Activated CD4-positive, CD25-positive, alpha-beta regulatory T cell treated with anti-CD3 and anti-CD28 coated beads, Interleukin-2, amount 50 U/mL, for 72 hours (primary cell): Measurements from ENCODE around the gene CELF2.

Experiments
- DNase-seq: peaks from one replicate; pipeline ENCODE4 v3.0.0; 2021

CELF2 gene

DNA sequence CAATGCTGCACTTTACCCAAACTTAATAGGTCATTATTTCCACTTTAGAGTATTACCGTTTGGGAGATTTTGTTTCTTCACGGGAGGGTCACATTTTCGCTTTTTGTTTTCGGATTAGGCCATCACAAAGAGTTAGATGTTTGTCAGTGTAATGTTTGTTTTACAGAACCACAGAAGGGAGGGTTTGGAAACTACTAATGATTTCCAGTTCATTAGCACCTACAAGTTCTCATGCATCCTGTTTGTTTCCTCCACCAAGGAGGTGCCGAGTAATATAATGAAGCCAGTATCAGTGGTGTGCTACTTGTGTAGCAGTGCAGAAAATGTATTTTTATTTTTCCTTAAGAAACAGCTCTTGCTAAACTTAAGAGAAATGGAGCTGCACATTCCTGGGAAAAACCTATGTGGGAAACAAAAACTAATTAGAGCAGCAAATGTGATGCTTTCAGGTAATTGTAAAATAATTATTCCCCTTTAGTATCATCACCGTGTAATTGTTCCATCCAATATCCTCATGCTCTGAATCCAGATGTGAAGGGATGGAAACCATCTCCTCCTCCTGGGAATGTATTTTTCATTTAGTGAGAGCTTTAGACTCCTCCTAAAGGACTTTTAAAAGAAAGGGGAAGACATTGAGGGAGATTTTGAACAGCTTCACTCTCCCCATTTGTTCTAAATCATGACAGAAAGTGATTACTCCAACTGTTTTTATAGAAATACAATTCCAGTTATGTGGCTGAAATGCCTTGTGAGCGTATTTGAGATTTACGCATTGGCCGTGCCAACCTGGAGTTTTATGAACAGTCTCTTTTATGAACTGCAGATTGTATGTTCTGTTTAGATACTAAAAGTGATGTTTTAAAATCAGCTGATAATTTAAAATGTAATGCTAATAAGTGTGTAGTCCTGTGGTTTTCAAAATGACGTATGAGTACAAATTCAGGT is 5.6 kb downstream of the CELF2 start:
- DNase-seq: no peak

DNA sequence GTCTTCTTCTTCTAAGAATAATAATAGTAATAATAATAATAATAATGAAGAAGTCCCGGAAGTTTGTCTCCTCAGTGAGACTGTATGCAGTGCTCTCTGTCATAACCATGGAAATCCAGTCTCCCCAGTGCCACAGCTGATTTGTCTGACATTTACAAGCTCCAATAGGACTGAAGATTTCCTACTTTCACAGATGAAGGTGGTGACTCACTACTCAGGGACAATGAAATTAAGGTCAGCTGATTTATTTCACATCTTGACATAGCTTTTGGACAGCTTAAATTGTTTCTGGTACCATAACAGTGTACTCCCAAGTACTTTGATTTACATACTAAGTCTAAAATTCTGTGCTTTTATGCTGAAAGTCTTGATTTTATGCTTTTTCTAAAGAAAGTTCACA is 6.9 kb downstream of the CELF2 start:
- no peak for DNase-seq

DNA sequence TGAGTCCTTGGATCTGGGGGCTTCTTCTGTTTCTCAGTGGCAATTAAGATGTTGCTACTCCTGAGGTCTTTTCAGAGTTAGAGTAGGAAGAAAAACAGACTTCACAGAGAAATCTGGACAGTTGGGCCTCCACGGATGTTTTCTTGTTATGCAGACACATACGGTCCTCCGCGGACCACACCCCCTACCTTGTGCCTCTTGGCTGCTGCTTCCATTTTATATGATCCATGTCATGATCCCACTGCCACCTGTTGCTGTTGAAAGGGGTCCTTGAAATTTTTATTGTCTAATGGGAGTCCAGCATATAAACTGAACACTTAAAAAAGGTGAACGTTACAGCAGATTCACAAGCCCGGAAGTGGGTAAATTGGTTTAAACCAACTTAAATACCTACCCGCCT is 8.3 kb downstream of the CELF2 start:
- DNase-seq: no peak

DNA sequence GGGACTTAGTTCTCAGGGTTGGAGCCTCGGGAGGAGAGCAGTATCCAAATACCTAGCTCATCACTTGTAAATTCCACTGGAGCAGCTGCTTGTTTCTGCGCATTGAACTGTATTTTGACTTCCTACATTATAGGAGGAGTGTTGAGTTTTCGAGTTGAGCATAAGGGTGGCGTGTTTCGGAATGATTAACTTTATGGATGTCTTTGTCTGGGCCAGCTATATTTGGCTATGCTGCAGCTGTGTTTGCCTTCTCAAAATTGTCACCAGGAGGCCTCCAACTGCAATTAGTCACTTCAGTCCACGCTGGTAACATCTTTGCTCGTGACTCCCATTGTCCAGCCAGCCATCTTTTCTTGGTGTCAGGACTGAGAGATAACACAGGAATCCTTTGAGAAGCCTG is 9.1 kb downstream of the CELF2 start:
- no peak for DNase-seq

DNA sequence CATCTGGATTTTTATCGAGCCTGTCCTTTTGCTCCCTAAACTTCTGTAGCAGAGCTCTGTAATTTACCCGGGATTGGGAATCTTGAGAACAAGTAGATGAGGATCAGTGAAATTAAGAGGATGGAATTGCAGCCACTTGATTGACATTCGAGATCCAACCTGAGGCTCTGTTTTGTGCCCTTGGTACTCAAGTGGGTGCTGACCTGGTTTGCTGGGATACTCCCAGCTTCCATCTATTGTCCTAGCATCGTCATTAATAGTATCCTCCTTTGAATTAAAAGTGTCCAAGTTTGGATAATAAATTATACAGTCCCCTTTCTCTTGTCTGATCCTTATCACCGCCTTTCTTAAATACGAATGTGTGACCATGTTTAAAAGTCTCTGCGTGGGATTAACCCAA is 17.1 kb downstream of the CELF2 start:
- no peak for DNase-seq

DNA sequence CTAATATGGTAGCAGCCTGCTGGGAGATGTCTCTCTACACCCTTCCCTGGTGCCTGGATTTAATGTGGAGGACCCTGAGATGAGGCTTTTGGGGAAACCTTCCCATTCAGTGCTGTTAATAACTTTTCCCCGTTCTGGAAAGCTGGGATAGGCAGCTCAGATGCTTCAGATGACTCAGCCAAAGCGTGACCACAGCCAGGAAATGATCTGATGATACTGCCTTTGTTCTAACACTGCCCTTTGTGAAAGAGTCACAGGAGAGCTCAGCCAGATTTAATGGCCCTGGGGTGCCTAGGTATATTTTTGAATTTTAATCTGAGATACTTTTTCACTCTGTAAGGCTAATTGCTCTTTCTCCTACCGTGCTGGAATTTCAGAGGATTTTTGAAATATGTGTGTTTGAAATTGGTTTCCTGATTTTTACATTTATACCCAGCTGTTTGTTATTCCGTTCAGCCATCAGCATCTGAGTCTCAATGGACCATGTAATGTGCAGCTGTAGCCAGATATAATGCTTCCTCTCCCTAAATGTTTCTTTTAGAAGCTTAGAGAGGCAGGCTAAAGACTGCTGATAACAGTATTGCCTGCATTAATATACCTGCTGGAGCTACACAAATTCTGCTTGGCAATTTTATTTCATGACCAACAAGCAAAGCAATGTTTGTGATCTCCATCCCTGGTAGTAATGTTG is 17.8 kb downstream of the CELF2 start:
- DNase-seq: no peak

DNA sequence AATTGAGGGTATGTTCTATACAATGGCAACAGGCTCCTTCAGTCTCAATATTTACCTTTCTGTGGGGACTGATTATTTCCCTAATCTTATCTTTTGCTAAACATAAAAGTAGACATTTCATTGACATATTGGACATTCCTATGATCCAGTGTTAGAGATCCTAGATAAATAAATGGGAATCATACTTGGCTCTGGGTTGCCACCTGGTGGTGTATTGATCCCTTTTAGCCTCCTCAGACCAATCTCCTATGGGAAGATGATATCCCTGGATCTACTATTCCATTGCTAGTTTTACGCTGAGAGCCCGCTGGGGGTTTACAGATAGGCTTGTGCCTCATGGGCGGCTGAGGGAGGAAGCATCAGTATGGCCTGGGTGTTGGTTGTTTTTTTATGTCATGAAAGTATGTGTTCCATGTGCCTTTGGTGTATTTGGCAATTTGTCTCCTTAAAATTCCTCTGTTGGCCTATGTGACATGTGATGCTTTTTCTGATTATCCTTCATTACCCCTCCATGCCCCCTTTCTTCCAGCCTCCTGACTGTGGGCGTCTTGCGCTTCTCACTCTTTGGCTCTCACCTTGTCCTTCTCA is 18.8 kb downstream of the CELF2 start:
- DNase-seq: no peak

DNA sequence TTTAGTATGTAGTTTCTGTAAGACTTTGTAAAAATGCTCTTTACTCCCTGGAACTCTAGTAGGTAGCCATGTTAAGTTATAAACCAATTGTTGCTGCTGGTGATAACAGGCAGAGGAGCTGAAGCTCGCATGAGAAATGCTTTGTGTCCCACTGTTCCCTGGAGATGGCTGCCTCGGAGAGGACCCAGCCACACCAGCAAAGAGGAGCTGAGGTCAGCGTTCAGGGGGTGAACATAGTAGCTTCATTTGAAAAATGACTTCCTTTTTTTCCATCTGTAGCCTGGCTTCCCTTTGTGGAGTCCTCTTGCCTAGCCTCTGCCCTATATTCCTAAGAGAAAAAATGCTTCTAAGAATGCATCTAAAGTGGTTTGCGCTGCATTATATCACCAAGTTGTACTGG is 20.3 kb downstream of the CELF2 start:
- DNase-seq: no peak

DNA sequence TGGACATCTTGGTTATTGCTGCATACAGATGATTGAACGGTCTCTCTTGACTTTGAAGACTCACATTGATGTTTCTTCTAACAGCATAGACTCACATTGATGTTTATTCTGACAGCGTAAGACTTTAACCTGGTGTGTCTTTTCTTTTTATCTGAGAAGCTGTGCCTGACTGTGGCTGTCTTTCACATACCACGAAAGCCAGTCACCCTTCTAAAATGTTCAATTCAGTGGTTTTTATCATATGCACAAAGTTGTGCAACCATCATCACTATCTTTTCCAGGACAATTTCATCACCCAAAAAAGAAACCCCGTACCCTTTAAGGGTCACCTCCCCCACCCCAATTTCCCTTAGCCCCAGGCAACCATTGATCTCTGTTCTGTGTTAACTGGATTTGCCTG is 24.7 kb downstream of the CELF2 start:
- no peak for DNase-seq

DNA sequence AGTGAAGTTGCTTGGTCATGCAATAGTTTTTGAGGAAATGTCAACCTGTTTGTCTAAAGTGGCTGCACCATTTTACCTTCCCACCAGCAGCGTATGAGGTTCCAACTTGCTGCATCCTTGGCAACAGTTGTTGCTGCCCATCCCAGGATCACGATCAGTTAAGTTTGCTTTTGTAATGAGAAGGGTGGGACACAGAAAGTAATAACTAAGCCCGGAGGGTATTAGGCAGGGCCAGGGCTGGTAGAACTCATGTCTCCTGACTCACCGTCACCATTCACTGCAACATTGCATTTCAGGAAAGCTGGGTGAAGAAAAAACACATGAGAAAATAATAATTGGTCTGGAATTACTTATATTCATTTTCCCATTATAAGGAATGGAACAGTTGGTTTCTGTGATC is 25.4 kb downstream of the CELF2 start:
- no peak for DNase-seq

DNA sequence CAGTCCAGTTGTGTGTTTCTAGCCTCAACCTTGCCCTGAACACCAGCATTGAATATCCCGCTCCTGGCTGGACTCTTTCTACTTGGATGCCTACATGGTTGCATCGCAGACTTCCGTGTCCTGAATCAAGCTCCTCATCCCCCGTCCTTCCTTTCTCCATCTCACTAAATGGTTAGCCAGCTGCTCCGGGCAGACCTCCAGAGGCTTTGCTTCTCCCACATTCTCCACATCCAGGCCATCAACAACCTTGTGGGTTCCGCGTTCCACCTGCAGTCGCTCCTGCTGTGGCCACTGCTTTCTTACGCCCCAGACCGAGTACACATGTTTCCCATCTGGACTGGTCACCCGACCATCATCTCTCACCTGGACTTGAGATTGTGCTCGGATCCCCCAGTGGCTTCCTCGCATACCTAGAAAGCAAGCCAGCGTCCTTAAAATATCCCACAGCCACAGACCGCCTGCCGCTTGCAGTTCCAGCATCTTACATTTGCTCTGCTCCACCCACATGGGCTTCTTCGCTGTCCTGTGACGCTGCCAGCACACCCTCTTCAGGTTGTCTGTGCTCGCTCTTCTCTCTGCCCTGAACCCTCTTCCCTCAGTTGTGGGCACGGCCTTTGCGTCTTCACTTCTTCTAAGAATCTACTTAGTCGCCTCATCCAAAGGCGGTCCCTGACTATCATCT is 25.9 kb downstream of the CELF2 start:
- DNase-seq: no peak

DNA sequence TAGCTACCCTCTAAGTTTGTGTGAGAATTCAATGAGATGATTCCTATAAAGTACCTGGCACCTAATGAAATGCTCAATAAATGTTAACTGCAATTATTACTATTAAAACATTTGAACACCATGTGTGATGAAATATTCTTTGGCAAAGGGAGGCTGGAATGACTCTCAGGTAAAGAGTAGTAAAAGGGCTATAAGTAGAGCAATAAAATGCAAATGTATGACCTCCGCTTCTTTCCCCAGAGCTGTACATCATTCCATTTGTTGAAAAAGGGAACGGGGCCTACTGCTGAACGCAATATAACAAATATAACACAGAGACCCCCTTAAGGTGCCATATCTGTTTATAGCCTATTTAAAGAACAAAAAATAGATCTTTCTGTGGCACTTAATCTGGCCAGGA is 27.8 kb downstream of the CELF2 start:
- DNase-seq: no peak

DNA sequence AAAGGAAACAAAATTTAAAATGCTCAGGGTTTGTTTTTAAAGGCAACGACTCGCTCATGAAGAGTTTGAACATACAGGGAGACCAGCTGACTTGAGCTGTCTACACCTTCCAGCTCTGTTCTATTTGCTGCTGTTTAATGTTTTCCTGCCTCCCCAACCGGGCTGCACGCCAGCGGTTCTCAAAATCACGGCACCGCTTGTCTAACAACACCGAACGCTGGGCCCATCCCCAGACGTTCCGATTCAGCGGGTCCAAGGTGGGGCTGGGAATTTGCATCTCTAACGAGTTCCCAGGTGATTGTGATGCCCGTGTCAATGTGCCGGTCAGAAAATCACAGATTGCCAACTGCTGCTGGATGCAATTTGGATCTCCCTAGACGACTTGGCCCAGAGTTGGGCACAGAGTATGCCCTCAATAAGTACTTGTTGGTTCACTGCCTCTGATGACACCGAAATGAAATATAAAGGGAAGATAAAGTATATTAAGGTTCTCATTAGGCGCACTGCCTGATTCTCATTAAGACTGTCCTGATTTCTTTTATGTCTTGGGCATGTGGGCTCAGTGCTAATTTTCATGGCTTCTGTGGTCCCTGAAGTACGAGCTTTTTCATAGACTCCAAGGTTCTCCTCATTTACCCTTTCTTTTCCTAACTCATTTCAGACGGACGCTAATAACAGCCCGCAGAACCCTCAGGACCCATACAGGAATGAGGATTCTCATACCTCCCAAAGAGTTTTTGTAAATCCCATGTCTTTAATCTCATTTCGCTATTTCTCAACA is 28.5 kb downstream of the CELF2 start:
- DNase-seq: no peak

DNA sequence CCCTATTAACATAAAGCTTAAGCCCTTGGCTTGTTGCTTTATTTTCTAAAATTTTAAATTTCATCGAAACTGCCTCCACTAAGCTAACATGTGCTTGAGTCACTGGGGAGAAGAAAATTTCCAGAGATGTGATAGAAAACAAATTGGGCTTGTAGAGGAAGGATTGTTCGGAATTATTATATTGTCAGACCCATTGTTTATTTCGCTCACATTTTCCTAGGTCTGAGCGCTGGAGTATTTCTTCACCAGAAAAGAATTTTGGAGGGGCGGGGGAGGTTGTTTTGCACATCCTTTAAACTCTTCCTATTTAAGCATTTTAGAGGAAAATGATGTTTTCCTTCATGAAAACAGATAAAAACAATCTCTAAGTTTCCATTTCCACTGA is 29.1 kb downstream of the CELF2 start:
- no peak for DNase-seq

DNA sequence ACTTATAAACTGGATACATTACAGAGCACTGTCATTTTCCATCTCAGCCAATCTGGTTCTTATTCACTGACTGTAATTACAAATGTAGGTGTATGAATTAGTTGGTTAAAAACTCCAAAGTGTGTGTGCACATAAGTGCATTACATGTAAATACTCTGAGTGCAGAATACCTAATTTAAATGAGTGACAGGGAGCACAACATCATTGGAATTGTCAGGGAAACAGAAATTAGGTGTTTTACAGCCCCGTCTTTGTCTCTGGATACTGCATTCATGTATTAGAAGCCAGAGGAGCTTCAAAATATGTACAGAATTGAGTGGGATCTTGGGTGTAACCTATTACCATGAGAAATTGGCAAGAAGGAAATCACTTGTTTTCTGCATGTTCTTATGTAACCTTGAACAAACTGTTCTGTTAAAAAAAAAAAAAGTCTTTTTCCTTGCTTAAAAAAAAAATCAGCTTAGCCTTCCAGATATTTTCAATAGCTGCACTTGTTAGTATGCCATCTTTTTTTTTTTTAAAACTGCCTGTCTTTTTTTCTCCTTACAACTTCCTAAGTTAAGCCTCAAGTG is 31.1 kb downstream of the CELF2 start:
- DNase-seq: no peak

DNA sequence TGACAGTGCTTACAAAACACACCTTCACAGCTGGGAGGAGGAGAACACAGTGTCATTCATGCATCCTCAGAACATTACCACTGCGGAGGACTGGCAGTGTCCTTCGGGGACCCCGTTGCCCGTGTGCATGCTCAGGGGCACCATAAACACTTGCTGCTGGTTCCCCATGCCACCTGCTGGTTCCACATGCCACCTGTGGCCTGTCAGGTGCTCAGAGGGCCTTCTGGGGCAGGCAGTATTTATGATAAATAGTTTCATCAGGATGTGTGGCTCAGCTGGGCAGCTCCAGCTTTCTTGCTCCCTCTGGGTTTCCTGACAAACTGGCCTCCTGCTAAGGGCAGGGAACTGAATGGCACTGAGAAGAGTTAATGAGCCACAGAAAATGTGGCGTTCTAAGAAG is 32.1 kb downstream of the CELF2 start:
- DNase-seq: no peak

DNA sequence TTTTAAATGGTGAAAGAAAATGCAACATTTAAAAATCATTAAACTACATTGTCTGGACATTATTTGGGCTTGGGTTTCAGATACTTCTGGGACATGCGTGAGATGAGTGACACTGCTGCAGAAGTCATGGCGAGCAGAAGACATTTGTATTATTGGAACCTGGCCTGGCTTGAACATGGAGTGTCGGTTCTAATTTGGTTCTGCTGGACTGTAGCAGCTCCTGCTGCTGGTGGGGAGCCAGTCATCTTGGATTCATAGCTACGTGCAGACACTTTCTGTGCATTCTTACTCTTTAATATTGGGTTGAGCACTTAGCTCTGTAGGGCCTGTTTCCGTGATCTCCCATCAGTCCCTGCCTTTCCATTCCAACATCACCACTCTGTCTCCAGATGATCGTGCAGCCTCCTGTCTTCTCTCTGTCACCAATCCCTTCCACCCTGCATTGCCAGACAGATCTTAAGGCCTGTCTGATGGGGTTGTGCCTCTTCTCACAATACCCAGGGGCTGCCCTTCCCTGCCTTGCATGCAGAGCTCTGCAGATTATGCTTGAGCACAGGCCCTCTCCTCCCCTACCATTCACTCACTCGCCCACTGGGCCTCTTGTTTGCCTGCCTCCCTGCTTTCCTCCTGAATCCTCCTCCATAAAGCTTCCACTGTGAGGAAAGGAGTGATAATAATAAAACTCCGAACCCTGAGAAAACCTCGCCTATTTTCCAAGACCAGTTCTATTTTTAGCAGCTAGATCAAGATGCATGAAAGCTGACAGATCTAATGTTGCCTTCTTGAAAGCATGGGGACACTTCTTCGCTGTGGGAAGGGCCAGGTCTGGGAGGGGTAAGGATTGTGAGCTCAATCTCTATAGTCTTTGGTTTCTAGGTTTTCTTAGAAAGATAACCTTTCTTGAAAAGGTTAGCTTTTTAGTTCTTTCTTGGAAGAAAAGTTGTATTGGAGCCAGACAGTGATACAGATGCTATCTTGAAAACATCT is 32.9 kb downstream of the CELF2 start:
- no peak for DNase-seq

DNA sequence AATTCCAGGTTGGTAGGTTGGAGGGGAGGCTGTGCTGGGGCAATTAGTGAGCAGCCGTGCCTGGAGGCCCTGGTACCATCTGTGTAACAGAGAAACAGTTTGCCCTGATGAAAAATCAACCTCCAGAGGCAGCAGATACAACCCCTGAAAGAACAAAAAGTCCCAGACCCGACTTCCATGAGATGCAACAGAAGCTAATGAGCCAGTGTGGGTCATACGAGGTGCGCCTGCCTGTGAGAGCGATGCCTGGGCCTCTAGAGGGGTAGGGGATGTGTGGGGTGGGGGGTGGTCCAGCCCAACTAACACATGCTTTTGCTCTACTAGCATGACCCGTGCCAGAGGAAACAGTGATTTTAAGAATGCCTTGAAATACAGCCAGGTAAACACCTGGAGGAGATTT is 39.3 kb downstream of the CELF2 start:
- no peak for DNase-seq

DNA sequence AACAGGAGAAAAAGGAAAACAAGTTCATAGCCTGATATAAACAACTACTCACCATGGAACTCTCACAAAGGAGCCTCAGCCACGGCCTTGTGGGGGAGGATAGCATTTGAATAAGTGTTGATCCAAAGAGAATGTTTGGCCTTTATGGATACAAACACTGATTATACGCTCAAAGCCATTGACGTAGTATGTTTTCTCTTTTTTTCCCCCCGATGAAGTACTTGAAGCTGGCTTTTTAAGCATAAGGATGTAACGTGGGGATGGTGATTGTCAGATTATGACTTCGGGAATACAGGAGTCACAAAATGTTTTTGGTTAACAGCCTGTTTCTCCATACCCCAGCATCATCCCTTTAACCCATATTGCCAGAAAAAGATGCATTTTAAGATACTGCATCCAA is 39.8 kb downstream of the CELF2 start:
- DNase-seq: no peak

DNA sequence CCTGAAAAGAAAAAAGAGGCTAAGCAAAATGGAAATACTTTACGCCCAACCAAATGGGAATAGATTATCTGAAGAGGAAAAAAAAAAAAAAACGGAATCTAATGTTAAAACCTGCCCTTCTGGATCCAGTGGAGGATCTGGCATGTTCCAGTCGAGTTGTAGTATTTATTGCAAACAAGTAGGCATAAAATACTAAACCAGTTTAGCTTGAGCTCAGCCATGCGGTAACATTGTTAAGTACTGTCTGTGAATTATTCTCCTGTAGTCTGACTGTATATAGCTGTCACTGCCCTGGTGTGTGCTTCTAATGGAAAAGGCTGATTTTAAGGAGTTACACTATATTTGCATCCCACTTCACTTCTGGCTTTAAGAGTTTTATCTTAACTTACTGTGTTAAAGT is 40.3 kb downstream of the CELF2 start:
- no peak for DNase-seq

DNA sequence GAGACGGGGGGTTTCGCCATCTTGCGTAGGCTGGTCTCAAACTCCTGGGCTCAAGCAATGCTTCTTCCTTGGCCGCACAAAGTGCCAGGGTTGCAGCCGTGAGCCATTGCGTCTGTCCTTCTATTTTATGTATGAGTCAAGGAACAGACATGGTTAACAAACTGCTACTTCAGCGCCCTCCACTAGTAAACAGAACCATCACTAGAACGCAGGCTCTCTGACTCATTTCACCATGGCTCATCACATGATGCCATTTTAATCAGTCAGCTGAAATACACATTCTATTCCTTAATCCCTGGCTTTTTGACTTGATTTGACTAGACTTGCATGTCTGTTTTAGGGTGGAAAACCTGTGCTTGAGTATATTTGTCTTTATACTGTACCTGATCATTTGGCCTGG is 41.3 kb downstream of the CELF2 start:
- no peak for DNase-seq
